ENCODE results near the gene POLR3H. TPM values are rescaled to one million over a fixed set of nuclear protein-coding genes. Genes with fewer than 3 reads are reported as not detected.

The POLR3H gene
- total and polyA plus RNA-seq, 7 donors: 13.1 to 28.6 (median 18.4) TPM

GRCh38 chr22:41578818-41579217 is 34.5 kb upstream of the POLR3H start:
- DNase-seq (no peak), ATAC-seq (no peak)
- no peak for TF ChIP-seq CTCF (IDR thresholded peaks at IDR 0.05)
- Histone ChIP-seq H3K27ac (no peak overlapping the region), H3K27me3 (ENCODE audit: insufficient read depth in 3 of 3, low read length in 2 of 3) (no peaks in the 10 kb centered on the region), H3K4me3 (no peak overlapping the region), H3K36me3 (ENCODE audit: insufficient read depth in 1 of 2, low read depth in 1 of 2) (peaks cover 0 to 33% of the 10 kb centered on the region in 2 donors), H3K4me1 (no peaks in the 10 kb centered on the region), H3K9me3 (no peaks in the 10 kb centered on the region)
- intact Hi-C loops (cut with DNase I): no loop called here
- 94 to 95% (median 94%) methylated on average over 9 of the region's 9 CpGs for WGBS, 3 donors

- Histone ChIP-seq H3K9me3 (no peaks in the 10 kb centered on the region), H3K36me3 (ENCODE audit: insufficient read depth in 1 of 2, low read depth in 1 of 2) (peaks cover 0 to 26% of the 10 kb centered on the region in 2 donors)
Observed at GRCh38 chr22:41578114-41578513, 33.8 kb upstream of the POLR3H start.

GRCh38 chr22:41576877-41577276 is 32.6 kb upstream of the POLR3H start:
- TF ChIP-seq CTCF (IDR thresholded peaks at IDR 0.05): peak; percentile 44
- Histone ChIP-seq H3K9me3 (no peaks in the 10 kb centered on the region), H3K27ac (no peak overlapping the region), H3K4me3 (no peak overlapping the region), H3K36me3 (ENCODE audit: insufficient read depth in 1 of 2, low read depth in 1 of 2) (peaks cover 0 to 16% of the 10 kb centered on the region in 2 donors), H3K4me1 (no peaks in the 10 kb centered on the region), H3K27me3 (ENCODE audit: insufficient read depth in 3 of 3, low read length in 2 of 3) (no peaks in the 10 kb centered on the region)
- ATAC-seq (peak; percentile 42 to 78 (median 62)), DNase-seq (peak; percentile 46 to 72)
- intact Hi-C loops (cut with DNase I): no loop called here
- WGBS, 3 donors: 66 to 77% (median 70%) methylated on average over 9 of the region's 9 CpGs

More at GRCh38 chr22:41578114-41578513, 33.8 kb upstream of the POLR3H start:
- whole genome bisulfite sequencing, 3 donors: 90 to 94% (median 94%) methylated on average over 8 of the region's 8 CpGs
- H3K27me3 ChIP-seq (ENCODE audit: insufficient read depth in 3 of 3, low read length in 2 of 3): no peaks in the 10 kb centered on the region
- no peak overlapping the region for H3K27ac ChIP-seq
- intact Hi-C loops (cut with DNase I): no loop called here
- no peaks in the 10 kb centered on the region for H3K4me1 ChIP-seq
- ATAC-seq (no peak), DNase-seq (no peak)
- no peak for TF ChIP-seq CTCF (IDR thresholded peaks at IDR 0.05)
- H3K4me3 ChIP-seq: no peak overlapping the region

DNA sequence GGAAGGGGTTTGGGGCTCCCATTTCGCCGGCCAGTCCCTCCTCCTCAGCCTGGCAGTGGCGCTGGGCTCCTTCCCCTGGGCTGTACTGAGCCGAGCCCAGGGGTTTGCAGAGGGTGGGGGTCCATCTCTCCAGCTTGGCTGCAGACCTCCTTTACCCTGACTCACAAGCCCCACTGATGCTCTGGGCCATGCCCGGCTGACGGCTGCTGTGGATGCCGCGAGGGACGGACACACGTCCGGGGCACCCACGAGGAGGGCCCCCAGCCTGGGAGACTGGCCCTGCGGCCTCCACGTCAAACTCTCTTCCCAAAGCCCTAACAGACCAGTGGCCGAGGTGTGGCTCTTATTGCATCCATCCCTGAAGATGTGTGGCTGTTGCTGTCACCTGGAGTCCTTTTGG is 31.3 kb upstream of the POLR3H start:
- ATAC-seq (no peak), DNase-seq (no peak)
- no peaks in the 10 kb centered on the region for H3K4me1 ChIP-seq
- TF ChIP-seq CTCF (IDR thresholded peaks at IDR 0.05): no peak
- H3K36me3 ChIP-seq (ENCODE audit: insufficient read depth in 1 of 2, low read depth in 1 of 2): peaks cover 0 to 12% of the 10 kb centered on the region in 2 donors
- H3K27me3 ChIP-seq (ENCODE audit: insufficient read depth in 3 of 3, low read length in 2 of 3): no peaks in the 10 kb centered on the region
- WGBS, 3 donors: 91 to 92% (median 91%) methylated on average over 12 to 15 of the region's 15 CpGs
- intact Hi-C loops (cut with DNase I): no loop called here
- no peak overlapping the region for H3K27ac ChIP-seq
- no peaks in the 10 kb centered on the region for H3K9me3 ChIP-seq
- H3K4me3 ChIP-seq: no peak overlapping the region

- no peaks in the 10 kb centered on the region for H3K9me3 ChIP-seq
- TF ChIP-seq CTCF (IDR thresholded peaks at IDR 0.05): no peak
- 71 to 73% (median 71%) methylated on average over 25 to 26 of the region's 26 CpGs for WGBS, 3 donors
- no peaks in the 10 kb centered on the region for H3K27me3 ChIP-seq (ENCODE audit: insufficient read depth in 3 of 3, low read length in 2 of 3)
- no peak overlapping the region for H3K27ac ChIP-seq
- no peaks in the 10 kb centered on the region for H3K4me1 ChIP-seq
- peaks cover 0 to 12% of the 10 kb centered on the region in 2 donors for H3K36me3 ChIP-seq (ENCODE audit: insufficient read depth in 1 of 2, low read depth in 1 of 2)
- peak in 2 of 4 donors; percentile 30 to 44 for ATAC-seq
- intact Hi-C loops (cut with DNase I): no loop called here
- peak; percentile 76 to 81 for DNase-seq
- H3K4me3 ChIP-seq: no peak overlapping the region
Observed at GRCh38 chr22:41574847-41575381, 30.6 kb upstream of the POLR3H start.

Data from psoas muscle (tissue), 8 donors.